KG1 (cell line): Measurements from ENCODE around the gene SEPSECS.

ENCODE experiments used
- DNase-seq: peaks from one replicate; lab custom pipeline; 2025; lab: John Stamatoyannopoulos, UW

Gene SEPSECS

GRCh38 chr4:25155947-25156346 lies 4.3 kb downstream of the SEPSECS start:
- DNase-seq: no peak

DNA sequence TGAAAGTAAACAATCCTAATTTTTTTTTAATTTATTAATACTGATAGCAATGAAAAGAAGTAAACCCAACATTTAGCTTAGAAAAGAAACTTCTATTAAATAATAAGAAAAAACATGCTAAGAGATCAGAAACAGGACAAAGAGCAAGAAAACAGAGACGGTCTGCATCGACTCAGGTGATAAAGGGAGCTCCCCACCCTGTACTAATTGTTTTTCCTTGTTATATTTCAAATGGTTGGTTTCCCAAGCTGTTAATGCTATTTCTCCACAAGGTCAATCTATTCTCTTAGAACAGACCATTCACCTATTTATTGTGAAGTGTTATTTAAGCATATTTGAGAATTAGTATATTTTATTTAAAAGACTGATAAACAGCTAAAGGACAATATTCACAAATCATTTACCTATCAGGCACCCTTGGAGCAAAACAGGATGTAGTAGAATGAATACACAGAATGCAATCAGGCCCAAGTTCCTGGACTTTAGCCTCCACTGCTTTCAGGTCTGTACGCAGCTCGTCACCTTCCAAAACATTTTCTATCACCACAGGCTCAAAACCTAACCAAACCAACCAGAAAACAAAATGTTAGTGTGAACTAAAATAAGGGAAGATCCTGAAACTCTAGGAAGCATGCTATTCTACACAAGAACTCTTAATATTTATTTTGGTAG lies 5.5 kb downstream of the SEPSECS start:
- no peak for DNase-seq

- DNase-seq: no peak
Measured at GRCh38 chr4:25146076-25146475, 14.2 kb downstream of the SEPSECS start.

GRCh38 chr4:25144870-25145481 lies 15.3 kb downstream of the SEPSECS start:
- no peak for DNase-seq

GRCh38 chr4:25142468-25142867 lies 17.8 kb downstream of the SEPSECS start:
- no peak for DNase-seq

- no peak for DNase-seq
Measured at GRCh38 chr4:25141592-25141991, 18.7 kb downstream of the SEPSECS start.

DNA sequence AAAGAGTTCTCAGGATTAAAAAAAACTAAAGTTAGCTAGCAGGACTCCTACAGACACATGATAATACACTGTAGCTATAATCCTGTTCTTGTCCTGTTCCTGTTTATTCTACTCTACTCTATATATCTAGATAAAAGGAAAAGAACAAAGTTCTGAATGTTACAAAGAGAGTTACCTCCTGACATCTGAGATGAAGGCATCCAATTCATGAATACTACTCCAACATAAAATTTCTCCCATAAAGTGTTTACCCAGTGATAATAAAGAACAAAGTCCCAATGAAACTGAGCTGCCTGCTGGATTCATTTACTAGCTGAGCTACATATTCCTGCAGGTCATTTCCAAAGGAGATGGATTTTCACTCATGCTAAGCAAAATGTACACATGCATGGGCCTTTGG lies 27.1 kb downstream of the SEPSECS start:
- DNase-seq: no peak

GRCh38 chr4:25131926-25132325 lies 28.3 kb downstream of the SEPSECS start:
- DNase-seq: no peak

DNA sequence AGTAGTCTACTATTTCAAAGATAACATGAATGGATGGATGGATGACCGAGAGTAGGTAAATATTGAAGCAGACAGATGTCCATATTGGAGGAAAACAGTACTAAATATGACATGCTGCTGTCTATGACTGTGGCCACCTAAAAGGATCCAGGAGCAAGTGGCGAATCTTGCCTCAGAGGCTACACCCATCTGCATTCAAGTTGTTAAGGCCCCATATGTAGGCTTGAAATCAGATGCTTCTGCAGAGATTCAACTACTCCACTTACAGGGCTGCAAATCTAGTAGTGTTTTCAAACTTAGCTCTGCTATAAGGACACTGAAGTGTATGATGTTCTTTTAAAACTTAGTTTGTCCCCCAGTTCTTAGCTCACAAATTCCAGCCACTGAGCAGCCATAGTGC lies 28.9 kb downstream of the SEPSECS start:
- DNase-seq: no peak

GRCh38 chr4:25129917-25130316 lies 30.3 kb downstream of the SEPSECS start:
- DNase-seq: no peak

DNA sequence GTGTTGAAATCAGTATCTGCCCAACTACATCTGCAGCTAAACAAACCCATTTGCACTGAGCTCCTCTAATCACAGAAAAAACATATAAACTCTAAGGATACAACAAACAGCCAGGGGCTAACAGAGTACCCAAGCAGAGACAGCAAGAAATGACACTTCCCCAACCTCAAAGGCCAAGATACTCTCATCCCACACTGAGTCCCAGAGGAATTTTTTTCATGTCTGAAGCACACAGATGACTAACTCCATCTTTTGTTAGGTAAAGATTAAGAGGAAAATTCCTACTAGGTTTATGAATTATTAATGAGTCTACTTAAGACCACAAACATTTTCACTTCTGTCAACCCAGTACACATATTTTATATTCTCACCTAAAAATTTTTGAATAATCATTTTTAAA lies 31.6 kb downstream of the SEPSECS start:
- DNase-seq: no peak

GRCh38 chr4:25123236-25123635 lies 37.0 kb downstream of the SEPSECS start:
- no peak for DNase-seq

- no peak for DNase-seq
Measured at GRCh38 chr4:25120146-25120940, 39.9 kb downstream of the SEPSECS start.

DNA sequence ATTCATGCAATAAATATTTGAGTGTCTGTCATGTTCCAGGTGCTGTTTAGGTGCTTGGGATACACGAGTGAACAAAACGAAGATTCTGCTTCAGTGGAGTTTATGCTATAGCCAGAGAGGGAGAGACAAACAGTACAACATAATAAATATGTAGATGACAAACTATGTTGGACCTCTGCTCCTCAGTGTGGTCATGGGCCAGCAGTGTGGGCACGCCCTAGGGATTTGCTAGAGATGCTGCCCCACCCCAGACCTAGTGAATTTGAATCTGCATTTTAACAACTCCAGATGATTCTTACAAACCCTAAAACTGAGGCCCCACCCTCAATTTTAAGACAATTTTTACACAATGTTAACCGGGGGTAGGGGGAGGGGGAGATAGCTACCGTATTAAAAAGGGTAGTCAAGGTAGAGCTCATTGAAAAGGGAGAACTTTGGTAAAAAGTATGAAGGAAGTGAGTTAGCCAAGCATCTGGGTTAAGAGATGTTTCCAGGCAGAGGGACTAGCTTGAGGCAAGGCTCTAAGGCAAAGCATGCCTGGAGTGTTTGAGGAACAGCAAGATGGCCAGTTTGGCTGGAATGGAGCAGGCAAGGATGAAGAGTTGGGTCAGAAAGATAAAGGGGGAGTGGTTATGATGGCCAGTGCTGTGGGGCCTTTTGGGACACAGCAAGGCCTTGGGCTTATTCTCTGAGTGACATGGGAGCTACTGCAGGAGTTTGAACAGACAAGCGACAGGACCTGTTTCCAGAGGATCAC lies 42.4 kb downstream of the SEPSECS start:
- no peak for DNase-seq

- no peak for DNase-seq
Measured at GRCh38 chr4:25117274-25117673, 43.0 kb downstream of the SEPSECS start.

DNA sequence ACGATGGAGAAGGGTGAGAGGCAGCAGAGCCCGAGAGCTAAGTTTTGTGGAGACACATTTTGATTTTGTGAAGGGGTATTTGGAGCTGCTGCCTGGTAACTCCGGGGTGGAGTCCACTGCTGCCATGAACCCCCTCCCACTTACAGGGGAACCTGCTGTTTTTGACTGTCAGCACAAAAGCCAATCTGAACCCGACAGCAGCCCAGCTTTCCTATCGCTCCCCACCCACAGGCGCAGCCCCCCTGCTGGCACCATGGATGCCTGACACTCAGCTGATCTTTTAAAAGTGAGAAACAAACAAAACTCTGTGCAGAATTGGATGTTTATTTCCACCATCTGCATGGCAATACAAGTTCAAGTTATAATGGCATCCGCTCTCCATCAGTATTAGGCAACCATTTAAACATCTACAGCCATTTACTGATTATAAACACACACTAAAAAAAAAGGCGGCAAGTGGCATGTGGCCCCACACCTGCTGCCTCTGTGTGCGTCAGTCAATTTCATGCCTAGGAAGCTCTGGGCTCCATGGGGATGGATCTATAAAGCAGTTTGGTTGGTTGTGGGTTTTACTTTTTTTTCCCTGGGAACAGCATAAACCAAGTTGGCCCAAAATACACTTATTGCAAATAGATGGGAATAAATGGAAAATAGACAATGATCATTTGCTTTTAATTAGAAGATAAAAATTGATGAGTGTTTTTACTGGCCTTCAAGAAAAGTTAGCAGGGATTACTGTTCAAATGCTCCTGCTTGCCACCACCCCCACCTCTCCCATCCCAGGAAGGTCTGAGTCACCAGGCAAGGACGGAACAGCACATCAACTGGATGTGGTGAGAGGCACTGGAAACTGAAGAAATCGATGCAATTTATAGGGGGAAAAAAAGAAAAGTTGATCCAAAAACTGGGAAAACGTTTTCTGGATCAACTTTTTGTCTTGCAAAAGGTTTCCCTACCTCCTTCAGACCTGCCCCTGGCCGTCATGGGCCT lies 46.0 kb downstream of the SEPSECS start:
- DNase-seq: no peak

DNA sequence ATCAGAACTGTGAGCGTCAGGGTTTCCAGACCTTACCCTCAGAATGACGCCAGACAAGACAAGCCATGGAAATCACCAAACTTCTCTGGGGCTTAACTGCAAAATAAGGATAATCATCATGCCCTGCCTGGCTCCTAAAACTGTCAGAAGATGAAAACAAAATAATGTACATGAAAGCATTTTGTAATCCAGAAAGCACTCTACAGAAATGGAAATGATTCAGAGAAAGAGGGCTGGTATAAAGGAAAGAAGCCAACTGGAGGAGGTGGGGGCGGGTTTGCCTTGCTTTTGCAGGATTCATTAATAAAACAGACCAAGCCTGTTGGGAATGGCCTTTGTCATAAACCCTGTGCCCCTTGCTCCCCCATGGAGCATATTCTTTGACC lies 47.3 kb downstream of the SEPSECS start:
- no peak for DNase-seq

- DNase-seq: no peak
Measured at GRCh38 chr4:25112366-25112994, 47.8 kb downstream of the SEPSECS start.

DNA sequence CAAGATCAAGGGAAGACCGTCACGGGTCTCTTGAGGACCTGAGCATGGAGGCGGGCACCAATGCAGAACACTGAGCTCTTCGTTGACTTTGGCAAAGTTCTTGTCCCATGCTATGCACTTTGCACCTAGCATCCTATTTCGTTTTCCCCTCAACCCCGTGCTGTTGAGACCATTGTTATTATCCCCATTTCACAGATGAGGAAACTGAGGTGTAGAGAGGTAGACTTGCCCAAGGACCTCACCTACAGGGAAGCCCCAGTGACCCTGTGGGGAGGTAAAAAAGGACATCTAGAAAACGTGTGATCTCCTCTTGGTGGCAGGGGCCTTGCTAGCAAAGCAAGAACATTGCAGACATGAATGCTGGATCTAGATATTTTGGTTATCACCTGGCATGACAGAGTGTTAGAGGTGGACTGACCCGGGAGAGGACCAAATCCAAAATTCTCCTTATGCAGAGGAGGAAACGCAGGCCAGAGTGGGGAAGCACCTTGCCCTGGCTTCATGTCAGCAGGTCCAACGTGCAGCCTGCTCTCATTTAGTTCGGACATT lies 48.5 kb downstream of the SEPSECS start:
- DNase-seq: no peak

GRCh38 chr4:25110527-25111329 lies 49.5 kb downstream of the SEPSECS start:
- DNase-seq: no peak
